GM23248 (cell line): ENCODE measurements around the gene EIF3B.

Experiments
- EZH2 ChIP-seq: fragments of 200-600 bp; sonication (generic); IDR thresholded peaks from 2 replicates; pipeline ENCODE4 v1.6.1; 2018; ENCODE audit warnings: antibody characterized with exemption, mild to moderate bottlenecking; ENCODE audit not compliant: insufficient read depth, poor library complexity, severe bottlenecking
- EZH2phosphoT487 ChIP-seq: fragments of 200-600 bp; sonication (generic); IDR thresholded peaks from 2 replicates; pipeline ENCODE4 v1.6.1; 2018; ENCODE audit warnings: antibody characterized with exemption, moderate library complexity, mild to moderate bottlenecking, low read depth; ENCODE audit not compliant: insufficient read depth

DNA sequence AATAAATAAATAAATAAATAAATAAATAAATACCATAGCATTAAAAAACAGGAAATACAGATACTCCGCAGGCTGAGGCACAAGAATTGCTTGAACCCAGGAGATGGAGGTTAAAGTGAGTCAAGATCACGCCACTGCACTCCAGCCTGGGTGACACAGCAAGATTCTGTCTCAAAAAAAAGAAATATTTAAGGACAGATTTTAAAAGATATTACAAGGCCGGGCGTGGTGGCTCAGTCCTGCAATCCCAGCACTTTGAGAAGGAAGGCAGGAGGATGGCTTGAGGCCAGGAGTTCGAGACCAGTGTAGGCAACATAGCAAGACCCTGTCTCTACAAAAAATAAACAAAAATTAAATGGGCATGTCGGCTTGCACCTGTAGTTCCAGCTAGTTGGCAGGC lies 22.9 kb upstream of the EIF3B start:
- TF ChIP-seq EZH2: no peak
- TF ChIP-seq EZH2phosphoT487: no peak
